GM21737 (cell line): ENCODE data around the gene DOLPP1.
A peak's percentile ranks its signal among the peaks of the same experiment; 100 is the strongest.
"Not testable (repeated sequence)": the region's sequence is repeated elsewhere in the genome, so short reads cannot be mapped to it uniquely, and the experiment has no call there.

ENCODE experiments used
- ATAC-seq: cut with Tn5 transposase; IDR thresholded peaks from one replicate; pipeline ENCODE4 v1.9.1; 2021; ENCODE audit warnings: mild to moderate bottlenecking, moderate library complexity; ENCODE audit not compliant: unreplicated experiment

Gene DOLPP1

GRCh38 chr9:129109952-129110739, 29.2 kb downstream of the DOLPP1 start:
- peak; percentile 3 for ATAC-seq

DNA sequence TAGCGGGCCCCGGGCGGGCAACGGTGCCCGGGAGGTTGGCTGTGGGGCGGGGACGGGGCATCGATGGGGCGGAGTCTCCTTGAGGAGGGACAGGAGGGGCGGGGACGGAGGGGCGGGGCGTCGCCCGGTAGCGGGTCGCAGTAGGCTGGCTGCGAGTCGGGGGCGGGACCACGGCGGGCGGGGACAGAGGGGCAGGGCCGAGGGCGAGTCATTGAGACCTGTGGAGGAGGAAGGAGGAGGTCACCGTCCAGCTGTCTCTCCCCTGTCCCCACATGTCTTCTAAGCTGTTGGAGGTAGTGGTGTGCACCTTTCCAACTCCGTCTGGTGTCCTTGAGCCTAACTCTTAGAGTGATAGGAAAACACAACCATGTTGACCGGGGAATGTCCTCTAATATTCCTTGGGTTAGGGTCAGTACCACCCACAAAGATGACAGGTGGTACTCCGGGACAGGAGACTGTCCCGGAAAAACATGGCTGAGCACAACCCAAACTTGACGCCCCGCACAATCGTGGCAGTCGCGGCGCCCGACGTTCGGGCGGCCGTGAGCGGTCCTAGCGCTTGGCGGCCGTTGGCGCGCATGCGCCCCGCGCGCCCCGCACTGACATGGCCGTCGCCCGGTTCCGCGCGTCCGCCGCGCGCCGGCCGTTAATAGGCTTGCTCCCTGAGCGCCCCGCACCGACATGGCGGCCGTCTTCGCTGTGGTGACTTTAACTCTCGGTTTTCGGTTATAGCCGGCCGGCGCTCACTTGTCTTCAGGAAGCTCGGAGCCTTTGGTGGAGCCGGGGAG, 30.0 kb downstream of the DOLPP1 start, which contains the start of the genes CRAT and PTPA:
TSS of gene CRAT (minus strand) at position 54 of the 788 bp plus-strand sequence. CDS start 284 bp downstream, outside the sequence.
TSS of gene PTPA (plus strand) at position 676 of the 788 bp plus-strand sequence. CDS start 186 bp downstream, outside the sequence.
- ATAC-seq = peak; percentile 77

GRCh38 chr9:129111528-129112151, 30.7 kb downstream of the DOLPP1 start:
- ATAC-seq = peak; percentile 11

DNA sequence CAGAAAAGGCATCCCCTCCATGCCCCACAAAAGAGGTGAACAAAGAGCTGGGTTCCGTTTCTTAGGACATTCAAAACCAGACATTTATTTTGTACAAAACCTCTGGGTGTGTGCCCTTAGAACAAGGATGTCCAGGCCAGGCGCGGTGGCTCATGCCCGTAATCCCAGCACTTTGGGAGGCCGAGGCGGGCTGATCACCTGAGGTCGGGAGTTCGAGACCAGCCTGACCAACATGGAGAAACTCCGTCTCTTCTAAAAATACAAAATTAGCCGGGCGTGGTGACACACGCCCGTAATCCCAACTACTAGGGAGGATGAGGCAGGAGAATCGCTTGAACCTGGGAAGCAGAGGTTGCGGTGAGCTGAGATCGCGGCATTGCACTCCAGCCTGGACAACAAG, 31.6 kb downstream of the DOLPP1 start:
- not testable (repeated sequence) for ATAC-seq

DNA sequence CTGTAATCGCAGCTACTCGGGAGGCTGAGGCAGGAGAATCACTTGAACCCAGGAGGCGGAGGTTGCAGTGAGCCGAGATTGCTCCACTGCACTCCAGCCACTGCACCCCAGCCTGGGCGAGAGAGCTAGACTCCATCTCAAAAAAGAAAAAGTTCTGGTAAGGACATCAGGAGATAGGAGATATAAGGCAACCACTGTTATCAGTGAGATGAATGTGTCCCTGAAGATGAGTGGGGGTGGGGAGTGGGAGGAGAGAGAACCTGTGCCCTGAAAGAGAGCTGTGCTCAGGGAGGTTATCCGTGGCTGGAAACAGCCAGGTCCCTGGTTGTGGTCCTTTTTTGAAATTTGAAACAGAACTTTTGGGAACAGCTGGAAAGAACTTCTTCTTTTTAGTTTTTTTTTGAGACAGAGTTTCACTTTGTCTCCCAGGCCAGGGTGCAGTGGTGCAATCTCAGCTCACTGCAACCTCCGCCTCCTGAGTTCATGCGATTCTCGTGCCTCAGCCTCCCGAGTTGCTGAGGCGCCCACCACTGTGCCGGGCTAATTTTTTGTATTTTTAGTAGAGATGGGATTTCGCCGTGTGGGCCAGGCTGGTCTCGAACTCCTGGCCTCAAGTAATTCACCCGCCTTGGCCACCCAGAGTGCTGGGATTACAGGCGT, 32.9 kb downstream of the DOLPP1 start:
- ATAC-seq = no peak

- no peak for ATAC-seq
Measured at GRCh38 chr9:129118799-129119198, 37.9 kb downstream of the DOLPP1 start.

- no peak for ATAC-seq
Measured at GRCh38 chr9:129121483-129121882, 40.6 kb downstream of the DOLPP1 start.

DNA sequence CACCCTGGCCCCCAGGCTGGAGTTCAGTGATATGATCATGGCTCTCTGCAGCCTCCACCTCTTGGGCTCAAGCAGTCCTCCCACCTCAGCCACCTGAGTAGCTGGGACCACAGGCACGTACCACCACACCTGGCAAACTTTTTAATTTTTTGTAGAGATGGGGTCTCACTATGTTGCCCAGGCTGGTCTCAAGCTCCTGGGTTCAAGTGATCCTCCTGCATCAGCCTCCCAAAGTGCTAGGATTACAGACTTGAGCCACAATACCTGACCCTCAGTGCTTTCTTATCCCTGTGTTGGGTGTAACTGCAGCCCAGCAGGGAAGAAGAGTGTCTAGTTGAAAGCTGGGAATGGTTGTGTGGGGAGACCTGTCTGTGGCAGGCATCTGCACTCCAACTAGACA, 41.2 kb downstream of the DOLPP1 start:
- ATAC-seq = no peak

DNA sequence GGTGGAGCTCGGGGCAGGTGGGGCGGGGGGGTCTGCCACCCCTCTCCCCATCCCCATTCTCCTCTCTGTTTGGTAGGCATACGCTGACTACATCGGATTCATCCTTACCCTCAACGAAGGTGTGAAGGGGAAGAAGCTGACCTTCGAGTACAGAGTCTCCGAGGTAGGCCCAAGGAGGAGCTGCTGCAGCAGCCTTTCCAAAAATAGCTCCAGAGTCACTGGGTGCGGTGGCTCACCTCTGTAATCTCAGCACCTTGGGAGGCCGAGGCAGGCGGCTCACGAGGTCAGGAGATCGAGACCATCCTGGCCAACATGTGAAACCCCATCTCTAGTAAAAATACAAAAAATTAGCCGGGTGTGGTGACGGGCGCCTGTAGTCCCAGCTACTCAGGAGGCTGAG, 42.1 kb downstream of the DOLPP1 start:
- not testable (repeated sequence) for ATAC-seq

DNA sequence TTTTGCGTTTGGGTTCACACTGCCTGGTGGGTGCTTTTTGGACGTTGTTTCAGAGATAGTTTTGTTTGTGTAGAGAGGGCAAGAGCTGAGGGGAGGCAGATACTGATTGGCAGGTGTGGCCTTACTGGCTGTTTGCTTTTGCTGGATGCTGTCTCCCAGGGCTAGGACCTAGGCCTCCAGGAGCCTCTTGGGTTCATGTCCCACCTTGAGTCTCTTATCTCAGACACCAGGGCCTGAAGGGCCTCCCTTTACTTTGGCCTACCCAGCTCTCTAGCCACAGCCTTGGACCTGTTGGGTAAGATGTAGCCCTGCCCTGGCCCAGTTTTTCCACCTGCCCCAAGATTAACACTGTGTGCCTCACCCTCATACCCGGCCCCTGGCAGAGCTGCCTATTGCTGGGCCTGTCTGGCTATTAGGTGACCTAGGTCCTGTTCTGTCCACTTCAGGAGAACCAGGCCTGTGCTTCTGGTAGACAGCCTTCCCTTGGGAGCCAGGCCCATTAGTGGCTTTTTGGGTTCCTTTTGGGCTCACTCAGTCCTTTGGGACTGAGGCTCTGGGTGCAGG, 43.7 kb downstream of the DOLPP1 start:
- ATAC-seq = no peak

DNA sequence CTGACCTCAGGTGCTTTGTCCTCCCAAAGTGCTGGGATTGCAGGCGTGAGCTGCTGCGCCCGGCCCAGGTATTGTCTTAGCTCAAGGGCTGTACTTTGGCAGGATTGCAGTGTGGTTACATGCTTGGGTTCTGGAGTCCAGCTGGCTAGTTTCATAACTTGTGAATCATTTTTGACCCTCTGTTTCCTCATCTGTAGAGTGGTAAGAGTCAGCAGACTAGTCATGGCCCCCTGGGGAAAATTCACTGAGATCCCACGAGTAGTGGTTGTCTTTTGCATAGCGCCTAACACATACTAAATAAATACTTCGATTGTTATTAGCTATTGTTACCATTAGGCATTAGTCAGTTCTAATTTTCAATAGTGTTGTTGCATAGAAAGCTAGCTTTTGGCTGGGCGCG, 44.6 kb downstream of the DOLPP1 start:
- ATAC-seq = no peak

- no peak for ATAC-seq
Measured at GRCh38 chr9:129126749-129127618, 46.1 kb downstream of the DOLPP1 start.

GRCh38 chr9:129128689-129129088, 47.8 kb downstream of the DOLPP1 start:
- ATAC-seq = no peak

GRCh38 chr9:129130271-129130670, 49.4 kb downstream of the DOLPP1 start:
- ATAC-seq = not testable (repeated sequence)

DNA sequence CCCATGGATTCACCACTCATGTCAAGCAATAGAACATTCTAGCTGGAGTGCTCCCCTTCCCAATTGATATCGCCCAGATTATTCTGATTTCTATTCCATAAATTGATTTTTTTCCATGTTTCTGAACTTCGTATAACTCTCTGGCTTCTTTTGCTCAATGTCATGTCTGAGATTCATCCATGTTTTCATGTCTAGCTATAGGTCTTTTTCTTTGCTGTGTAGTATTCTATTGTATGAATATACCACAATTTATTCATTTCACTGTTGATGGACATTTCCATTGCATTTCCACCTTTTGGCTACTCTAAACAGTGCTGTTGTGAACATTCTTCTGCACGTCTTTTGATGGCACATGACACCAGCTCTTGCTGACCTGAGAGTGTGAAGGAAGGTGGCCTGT, 49.9 kb downstream of the DOLPP1 start:
- no peak for ATAC-seq

GRCh38 chr9:129131300-129132145, 50.6 kb downstream of the DOLPP1 start:
- ATAC-seq = no peak

DNA sequence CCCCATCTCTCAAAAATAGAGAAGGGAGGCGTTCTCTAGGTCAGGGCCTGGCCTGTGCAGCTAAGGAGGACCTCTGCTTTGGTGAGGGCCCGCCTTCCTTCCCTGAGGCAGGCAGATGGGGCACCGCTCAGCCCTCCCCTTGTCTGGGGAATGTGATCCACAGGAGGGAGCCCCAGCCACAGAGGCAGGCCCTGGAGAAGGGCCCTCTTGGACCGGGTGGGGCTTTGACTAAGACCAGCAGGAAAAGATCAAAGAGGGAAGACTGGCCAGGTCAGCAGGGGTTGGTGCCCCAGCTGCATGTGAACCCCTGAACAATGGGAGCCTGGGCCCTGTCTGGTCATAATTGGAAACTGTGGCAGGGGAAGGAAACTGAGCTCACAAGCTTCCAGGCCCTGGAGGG, 52.2 kb downstream of the DOLPP1 start:
- ATAC-seq = no peak

- ATAC-seq = no peak
Measured at GRCh38 chr9:129135476-129135875, 54.6 kb downstream of the DOLPP1 start.
